GM19328 (cell line): ENCODE data around the gene HIVEP2.
"Not testable (repeated sequence)": the region's sequence is repeated elsewhere in the genome, so short reads cannot be mapped to it uniquely, and the experiment has no call there.

Source experiments
- ATAC-seq: cut with Tn5 transposase; IDR thresholded peaks from one replicate; pipeline ENCODE4 v1.9.1; 2021; ENCODE audit warnings: mild to moderate bottlenecking, moderate library complexity; ENCODE audit not compliant: unreplicated experiment

Gene HIVEP2

DNA sequence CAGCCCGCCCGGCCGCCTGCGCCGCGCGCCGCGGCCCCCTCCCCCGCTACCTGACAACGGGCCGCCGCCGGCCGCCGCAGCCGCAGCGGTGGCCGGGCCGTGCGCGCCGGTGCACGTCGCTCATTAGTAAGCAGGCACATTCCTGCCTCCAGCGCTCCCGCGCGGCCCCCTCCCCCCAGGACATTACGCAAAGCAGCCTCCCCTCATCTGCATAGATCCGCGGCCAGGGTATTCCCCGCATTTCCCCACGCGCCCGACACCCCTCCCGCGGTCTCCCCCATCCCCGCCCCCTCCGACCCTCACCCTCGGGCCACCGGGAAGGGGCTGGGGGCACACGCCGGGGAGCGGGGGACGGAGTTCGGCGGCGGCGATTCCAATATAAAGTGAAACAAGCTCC lies at the start of gene HIVEP2:
Gene HIVEP2 (minus strand): TSS at position 128 of the 397 bp plus-strand sequence. CDS start 170,438 bp downstream, outside the sequence.
- ATAC-seq, result peak; percentile 19

GRCh38 chr6:142993977-142994376 lies 49.0 kb upstream of the HIVEP2 start:
- no peak for ATAC-seq

DNA sequence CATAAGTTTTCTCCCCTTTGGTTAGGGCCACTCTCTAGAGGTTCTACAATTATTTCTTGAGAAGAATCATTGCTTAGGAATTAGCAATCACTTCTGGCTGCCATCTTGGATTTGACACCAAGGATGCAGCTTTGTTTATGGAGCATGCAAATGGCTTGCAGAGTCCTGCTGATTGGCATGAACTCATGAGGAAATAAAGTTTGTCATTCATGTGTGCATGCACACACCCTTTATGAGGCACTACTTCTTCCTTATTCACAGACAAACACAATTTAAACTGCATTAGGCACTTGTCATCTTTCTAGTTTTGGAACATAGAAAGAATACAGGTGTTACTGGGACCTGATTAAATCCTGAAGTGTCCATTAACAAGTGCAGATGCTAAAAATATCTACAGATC lies 42.5 kb upstream of the HIVEP2 start:
- ATAC-seq, result no peak

GRCh38 chr6:142985281-142985680 lies 40.3 kb upstream of the HIVEP2 start:
- ATAC-seq, result no peak

- no peak for ATAC-seq
Measured at GRCh38 chr6:142984386-142984785, 39.4 kb upstream of the HIVEP2 start.

- no peak for ATAC-seq
Measured at GRCh38 chr6:142975365-142975764, 30.4 kb upstream of the HIVEP2 start.

GRCh38 chr6:142970941-142971340 lies 26.0 kb upstream of the HIVEP2 start:
- not testable (repeated sequence) for ATAC-seq

- no peak for ATAC-seq
Measured at GRCh38 chr6:142968601-142969000, 23.6 kb upstream of the HIVEP2 start.

DNA sequence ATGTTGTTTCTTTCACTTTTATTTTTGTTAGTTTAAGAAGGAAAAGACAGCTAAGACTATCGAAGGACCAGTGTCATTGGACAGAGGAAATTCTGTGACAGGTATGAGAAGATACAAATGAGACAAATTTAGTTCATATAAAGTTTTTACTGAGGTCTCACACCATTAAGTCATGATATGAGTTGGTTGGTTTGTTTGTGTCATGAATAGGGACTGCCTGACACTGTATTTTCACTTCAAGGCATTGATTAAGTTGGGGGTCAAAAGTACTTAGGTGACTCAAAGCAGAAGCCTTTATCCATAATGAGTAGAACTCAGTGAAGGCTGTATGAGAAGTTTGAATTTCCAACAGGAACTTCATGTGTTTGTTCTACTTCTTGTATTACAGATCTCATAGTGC lies 21.3 kb upstream of the HIVEP2 start:
- no peak for ATAC-seq

GRCh38 chr6:142965164-142965563 lies 20.2 kb upstream of the HIVEP2 start:
- no peak for ATAC-seq

- no peak for ATAC-seq
Measured at GRCh38 chr6:142960098-142960497, 15.1 kb upstream of the HIVEP2 start.

DNA sequence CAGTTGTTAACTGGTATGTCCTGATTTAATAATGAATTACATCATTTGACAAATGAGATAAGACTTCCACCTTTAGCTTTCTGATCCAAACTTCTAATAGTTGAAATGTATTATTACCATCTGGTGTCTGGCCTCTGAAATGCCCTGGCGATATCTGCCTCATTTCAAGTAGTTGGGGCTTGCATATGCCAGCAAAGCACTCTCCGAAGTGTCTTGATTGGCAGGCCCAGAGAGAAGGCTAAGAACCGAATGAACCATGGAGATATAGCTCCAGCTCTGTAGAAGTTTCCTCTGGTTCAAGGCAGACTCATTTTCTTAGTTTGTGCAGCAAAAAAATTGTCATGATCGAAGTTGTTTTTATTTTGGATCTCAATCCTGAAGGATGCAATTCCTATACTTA lies 13.4 kb upstream of the HIVEP2 start:
- no peak for ATAC-seq

- no peak for ATAC-seq
Measured at GRCh38 chr6:142956726-142957125, 11.8 kb upstream of the HIVEP2 start.

GRCh38 chr6:142954844-142955243 lies 9.9 kb upstream of the HIVEP2 start:
- no peak for ATAC-seq

GRCh38 chr6:142953373-142954273 lies 8.6 kb upstream of the HIVEP2 start:
- no peak for ATAC-seq

GRCh38 chr6:142952614-142953013 lies 7.6 kb upstream of the HIVEP2 start:
- peak; percentile 54 for ATAC-seq

DNA sequence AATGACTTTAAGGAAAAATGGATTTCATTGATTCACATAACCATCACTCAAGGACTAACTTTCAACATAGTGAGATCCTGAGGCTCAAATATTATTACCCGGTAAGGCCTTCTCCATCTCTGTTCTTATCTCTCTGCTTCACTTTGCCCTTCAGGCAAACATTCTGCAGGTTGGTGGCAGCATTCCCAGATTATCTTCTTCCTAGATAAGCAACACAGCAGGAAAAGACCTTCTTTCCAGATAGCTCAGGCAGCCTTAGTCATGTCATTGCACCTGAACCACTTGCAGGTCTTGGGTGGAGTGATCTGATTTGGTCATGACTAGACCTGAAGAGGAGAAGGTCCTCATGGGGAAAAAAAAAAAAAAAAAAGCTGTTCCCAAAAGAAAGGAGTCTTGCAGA lies 5.3 kb upstream of the HIVEP2 start:
- no peak for ATAC-seq

DNA sequence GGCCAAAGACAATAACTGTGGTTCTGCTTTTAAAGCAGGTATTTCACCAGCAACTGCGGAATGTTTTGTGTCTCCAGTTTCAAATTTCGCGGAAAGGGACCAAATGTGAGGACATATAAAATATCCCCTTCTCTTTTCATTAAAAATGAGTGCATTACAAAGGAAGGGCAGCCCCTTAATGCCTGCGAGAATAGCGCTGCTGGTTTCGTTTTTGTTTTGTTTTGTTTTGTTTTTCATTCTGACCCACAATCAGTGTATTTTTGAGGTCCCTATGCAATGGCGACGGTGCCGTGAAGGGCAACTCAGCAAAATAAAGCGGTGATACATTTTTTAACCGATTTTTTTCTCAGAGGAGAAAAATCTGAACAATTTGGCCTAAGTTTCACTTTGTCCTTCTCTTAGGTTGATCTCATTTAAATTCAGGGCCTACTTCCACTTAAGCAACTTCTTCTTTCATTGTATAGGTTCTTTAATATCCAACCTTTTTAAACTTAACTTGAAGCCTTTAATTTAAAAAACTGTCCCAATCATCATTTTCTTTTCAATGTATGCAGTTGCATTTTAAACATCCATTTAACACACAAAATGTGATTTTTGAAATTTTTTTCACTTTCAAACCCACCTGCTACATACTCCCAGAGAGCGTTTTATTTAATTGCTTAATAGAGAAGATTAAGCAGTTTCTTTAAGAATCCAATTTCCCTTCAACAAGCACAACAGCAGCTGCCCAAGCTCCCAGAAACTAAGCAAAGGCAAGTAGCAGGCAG lies 2.9 kb upstream of the HIVEP2 start:
- peak; percentile 21 for ATAC-seq

DNA sequence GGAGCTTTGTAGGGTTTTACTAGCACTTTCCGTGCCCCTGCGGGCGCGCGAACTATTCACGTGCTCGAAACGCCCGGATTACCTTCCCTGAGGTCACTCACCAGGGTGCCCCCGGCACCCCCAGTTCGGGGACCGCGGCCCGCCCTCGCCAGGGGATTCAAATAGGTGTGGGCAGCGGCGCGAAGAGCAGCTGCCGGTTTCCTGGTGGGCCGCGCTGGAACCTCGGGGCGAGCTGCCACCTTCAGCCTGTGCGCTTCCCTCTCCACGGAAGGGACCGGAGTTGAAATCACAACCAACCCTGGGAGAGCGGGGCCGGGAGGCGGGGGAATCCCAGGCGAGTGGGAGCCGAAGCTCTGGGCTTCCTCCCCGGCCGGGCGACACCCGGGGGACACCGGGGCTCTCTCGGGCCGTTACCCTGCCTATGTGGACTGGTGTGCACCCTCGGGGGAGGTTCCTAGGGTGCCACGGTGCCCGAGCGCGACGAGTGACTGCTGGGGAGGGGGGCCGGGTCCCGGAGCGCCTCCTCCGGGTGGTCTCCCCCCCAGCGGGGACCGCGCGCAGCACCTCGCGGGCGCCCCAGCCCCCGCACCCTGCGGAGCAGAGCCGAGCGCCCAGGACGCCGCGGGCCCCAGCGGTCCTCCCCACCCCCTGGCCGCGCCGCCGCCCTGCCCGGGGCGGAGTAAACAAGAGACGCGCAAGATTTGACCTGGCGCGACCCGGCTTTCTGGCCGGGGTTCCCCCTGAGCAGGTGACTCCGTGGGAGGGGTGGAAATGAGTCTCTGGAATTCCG lies 2.1 kb upstream of the HIVEP2 start:
- ATAC-seq, result peak; percentile 46

GRCh38 chr6:142946181-142946923 lies 1.4 kb upstream of the HIVEP2 start:
- ATAC-seq, result peak; percentile 23
